ENCODE data around the gene MAP1B.

Gene MAP1B

DNA sequence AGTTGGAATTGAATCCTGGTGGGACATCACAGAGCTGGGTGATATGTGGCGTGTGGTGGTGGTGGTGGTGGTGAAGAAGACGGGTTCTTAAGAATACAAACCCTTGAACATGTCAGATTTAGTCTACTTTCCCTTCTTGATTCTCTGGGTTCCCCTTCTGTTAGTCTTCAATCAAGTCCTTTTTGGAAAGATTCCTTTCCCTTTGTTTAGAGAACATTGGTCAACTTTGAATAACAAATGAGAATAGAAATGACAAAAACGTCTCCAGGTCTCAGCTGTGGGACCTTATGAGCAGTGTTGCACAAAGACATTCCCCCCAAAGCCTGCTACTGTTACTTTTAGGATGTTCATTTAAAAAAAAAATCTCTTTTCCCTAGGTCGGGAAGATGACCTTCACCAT lies 46.3 kb downstream of the MAP1B start:
- no peak for DNase-seq (ENCODE audit: low spot score)
- TF ChIP-seq, protein P1, sequence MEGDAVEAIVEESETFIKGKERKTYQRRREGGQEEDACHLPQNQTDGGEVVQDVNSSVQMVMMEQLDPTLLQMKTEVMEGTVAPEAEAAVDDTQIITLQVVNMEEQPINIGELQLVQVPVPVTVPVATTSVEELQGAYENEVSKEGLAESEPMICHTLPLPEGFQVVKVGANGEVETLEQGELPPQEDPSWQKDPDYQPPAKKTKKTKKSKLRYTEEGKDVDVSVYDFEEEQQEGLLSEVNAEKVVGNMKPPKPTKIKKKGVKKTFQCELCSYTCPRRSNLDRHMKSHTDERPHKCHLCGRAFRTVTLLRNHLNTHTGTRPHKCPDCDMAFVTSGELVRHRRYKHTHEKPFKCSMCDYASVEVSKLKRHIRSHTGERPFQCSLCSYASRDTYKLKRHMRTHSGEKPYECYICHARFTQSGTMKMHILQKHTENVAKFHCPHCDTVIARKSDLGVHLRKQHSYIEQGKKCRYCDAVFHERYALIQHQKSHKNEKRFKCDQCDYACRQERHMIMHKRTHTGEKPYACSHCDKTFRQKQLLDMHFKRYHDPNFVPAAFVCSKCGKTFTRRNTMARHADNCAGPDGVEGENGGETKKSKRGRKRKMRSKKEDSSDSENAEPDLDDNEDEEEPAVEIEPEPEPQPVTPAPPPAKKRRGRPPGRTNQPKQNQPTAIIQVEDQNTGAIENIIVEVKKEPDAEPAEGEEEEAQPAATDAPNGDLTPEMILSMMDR (IDR thresholded peaks at IDR 0.05; ENCODE audit: extremely low read depth, insufficient read depth, missing control alignments) = no peak
- in situ Hi-C loops (cut with MboI; ENCODE audit: low pct_unique_long_range_greater_than_20kb, low sequenced_read_pairs, unreplicated experiment) = no loop called here

DNA sequence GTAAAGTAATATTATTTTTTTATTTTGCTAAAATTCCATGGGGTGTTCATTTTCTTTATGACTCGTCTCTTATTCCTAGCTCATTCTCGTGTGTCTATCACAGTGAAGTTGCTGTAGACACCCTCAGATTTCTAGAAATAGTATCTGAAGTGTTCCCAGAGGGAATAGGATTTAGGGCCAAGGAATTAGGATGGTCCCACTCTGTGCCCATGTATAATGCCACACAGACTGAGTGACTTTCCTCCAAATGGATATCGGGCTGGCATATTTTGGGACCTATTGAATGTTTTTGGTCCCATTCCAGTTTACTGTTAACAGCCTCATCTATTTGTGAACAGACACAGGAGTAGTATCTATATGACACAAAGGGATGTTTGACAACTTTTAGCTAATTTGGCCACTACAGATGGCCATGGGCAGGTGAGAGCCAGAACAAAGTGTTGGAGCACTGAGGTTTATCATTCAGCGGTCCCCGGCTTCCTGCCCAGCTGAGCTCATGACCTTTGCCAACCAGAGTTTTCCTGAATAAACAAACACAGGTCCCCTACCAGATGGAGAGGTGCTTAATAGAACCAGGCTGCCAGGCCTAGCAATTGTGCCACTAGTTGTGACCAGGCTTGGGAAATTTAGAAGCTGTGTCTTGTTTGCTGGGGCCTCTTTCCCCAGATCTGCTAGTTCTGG lies 46.9 kb downstream of the MAP1B start:
- TF ChIP-seq, protein P1 (IDR thresholded peaks at IDR 0.05; ENCODE audit: extremely low read depth, insufficient read depth, missing control alignments) = no peak
- DNase-seq (ENCODE audit: low spot score) = no peak
- in situ Hi-C loops (cut with MboI; ENCODE audit: low pct_unique_long_range_greater_than_20kb, low sequenced_read_pairs, unreplicated experiment) = no loop called here

DNA sequence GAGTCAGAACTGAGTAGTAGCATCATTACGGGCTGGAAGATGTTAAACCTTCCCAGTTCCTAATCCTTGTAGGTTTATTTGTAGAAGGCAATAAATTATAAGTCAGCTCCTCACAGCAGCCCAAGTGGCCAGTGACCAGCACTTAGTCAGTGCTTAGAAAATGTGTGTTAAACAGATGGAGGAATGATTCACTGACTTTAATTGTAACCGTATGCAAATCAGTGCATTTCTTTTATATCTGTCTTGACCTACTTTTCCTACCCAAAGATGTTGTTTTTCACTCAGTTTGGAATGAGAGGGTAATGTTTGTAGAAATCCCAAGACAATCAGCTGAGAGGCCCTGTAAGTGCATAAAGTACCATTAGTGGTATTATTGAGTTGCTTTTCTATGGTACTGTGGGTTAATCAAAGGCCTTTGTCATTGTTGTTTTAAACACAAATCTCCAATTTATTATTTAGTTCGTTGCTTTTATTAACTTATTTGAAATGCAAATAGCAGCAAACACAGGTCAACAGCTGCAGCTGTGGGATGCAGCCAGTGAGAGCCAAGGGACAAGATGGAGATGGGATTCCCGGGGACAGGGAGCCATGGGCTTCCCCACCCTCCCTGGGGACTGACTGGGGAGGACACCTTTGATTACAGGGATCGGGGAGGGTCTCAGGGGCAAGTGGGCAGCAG lies 49.8 kb downstream of the MAP1B start:
- in situ Hi-C loops (cut with MboI; ENCODE audit: low pct_unique_long_range_greater_than_20kb, low sequenced_read_pairs, unreplicated experiment) = no loop called here
- DNase-seq (ENCODE audit: low spot score) = no peak
- TF ChIP-seq, protein P1 (IDR thresholded peaks at IDR 0.05; ENCODE audit: extremely low read depth, insufficient read depth, missing control alignments) = no peak

DNA sequence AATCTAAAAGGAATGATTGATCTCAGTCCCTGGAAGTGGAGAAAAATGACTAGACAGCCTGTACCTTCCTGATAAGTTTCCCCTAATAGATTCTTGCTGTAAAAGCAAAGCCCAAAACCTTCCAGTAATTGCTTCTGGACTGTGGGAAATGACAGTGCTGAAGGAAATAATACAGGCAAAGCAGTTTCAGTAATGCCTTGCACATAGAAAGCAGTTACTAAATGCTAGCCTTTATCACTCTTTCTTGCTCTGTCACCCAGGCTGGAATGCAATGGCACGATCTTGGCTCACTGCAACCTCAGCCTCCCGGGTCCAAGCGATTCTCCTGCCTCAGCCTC lies 50.3 kb downstream of the MAP1B start:
- TF ChIP-seq, protein P1 (IDR thresholded peaks at IDR 0.05; ENCODE audit: extremely low read depth, insufficient read depth, missing control alignments) = no peak
- in situ Hi-C loops (cut with MboI; ENCODE audit: low pct_unique_long_range_greater_than_20kb, low sequenced_read_pairs, unreplicated experiment) = no loop called here
- DNase-seq (ENCODE audit: low spot score) = no peak

DNA sequence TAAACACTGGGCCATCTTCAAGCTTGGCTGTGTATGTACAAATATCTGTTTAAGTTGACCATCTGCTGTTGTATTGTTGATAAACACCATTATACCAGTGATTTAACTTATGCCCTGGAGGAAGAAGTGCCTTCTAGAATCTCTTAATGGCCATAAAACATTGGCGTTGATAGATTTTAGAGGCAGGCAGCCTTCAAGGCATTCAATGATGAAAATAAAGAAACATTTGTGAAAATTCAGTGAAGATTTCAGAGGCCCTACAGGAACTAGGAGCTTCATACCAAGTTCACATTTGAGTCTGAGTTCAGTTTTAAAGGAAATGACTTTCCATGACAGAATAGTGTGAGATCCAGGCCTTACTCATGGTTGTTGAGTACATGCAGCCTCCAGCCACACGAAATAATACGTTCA lies 52.2 kb downstream of the MAP1B start:
- no peak for DNase-seq (ENCODE audit: low spot score)
- in situ Hi-C loops (cut with MboI; ENCODE audit: low pct_unique_long_range_greater_than_20kb, low sequenced_read_pairs, unreplicated experiment) = no loop called here
- TF ChIP-seq, protein P1 (IDR thresholded peaks at IDR 0.05; ENCODE audit: extremely low read depth, insufficient read depth, missing control alignments) = no peak

DNA sequence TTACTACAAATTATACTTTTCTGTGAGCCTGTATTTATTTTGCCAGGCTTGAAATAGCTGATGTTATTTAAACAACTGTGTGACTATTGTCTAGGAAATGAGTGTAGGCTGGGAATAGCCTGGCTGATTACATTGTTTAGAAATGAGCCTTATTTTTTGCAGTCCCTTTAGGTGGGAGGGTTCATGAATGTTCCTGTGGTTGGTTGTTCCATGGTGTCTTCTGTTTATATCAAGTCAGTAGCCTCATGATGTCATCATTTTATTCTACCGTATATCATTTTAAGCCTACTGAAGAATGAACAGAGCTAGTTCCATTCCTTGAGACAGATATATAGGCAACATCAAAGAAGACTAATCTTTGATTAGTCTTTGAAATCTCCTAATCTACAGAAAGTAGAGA lies 53.1 kb downstream of the MAP1B start:
- DNase-seq (ENCODE audit: low spot score) = no peak
- in situ Hi-C loops (cut with MboI; ENCODE audit: low pct_unique_long_range_greater_than_20kb, low sequenced_read_pairs, unreplicated experiment) = no loop called here
- TF ChIP-seq, protein P1 (IDR thresholded peaks at IDR 0.05; ENCODE audit: extremely low read depth, insufficient read depth, missing control alignments) = no peak

Data from GM13977 (cell line).